HG03039 (cell line): ENCODE measurements around the gene COX8C.

Source experiments
- ATAC-seq: cut with Tn5 transposase; IDR thresholded peaks from one replicate; pipeline ENCODE4 v1.9.1; 2021; ENCODE audit warnings: mild to moderate bottlenecking, moderate library complexity; ENCODE audit not compliant: unreplicated experiment

The COX8C gene, protein sequence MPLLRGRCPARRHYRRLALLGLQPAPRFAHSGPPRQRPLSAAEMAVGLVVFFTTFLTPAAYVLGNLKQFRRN

DNA sequence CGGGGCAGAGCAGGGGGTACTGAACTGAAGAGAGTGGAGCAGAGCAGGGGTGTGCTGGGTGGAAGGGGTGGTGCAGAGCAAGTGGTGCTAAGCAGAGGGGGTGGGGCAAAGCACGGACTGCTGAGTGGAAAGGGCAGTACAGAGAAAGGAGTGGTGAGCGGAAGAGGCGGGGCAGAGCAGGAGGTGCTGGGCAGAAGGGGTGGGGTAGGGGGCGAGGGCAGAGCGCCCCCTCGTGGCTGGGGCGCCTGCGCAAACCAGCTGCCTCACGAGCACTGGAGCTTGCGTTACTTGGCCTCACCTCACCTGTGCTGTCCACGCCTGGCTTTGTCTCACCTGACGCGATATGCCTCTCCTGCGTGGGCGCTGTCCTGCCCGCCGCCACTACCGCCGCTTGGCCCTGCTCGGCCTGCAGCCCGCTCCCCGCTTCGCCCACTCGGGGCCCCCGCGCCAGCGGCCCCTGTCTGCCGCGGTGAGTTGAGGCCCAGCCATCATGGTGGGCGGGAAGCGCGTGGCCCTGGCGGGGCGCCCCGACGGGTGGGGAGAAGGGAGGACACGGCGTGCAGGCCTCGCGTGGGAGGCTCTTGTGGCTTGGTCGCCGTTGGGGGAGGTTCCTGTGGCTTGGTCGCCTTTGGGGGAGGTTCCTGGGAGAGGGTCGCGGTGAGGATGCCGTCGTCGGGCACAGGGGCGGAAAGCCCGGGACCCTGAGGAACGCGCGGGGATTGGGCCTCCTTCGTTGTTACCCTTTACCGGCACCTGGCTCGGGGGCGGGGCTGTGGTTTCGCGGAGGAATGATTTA lies at the start of gene COX8C:
Gene COX8C, plus strand, starts transcription at position 257 of the 796 bp plus-strand sequence. Its CDS starts 87 bp downstream, at position 344.
- ATAC-seq = no peak

DNA sequence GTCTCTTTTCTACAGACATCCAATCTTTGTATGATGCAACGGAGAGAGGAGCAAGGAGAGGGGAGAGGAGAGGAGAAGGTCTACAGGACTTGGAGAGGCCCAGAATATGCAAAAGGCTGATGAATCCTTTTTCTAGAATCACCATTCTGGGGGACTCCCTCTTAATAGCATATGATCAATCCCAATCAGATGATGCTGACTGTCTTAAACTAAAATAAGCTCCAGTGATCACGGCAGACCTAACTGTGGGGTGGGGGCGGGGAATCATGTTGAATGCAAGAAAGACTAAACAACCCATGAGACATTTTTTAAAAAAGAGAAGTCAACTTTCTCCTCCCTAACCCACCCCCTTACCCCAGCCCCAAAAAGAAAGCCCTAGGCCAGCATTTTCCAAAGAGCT lies 47.6 kb upstream of the COX8C start:
- no peak for ATAC-seq

DNA sequence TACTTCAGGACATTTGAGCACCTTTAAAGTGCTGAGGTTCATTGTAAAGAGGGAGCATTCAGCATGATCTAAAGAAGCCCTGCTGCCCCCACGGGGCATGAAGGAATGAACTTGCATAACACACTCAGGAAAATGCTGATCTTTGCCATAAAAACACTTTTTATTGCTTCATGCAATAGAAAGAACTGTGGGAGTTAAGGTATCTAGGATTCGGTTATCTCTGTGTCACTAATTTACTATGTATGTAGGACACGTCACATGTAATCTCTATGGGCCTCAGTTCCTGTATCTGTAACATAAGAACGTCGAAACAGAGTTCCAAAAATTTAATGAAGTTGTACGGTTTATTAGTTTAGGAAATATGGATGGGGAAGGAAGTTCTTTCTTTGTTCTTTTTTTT lies 47.1 kb upstream of the COX8C start:
- no peak for ATAC-seq

DNA sequence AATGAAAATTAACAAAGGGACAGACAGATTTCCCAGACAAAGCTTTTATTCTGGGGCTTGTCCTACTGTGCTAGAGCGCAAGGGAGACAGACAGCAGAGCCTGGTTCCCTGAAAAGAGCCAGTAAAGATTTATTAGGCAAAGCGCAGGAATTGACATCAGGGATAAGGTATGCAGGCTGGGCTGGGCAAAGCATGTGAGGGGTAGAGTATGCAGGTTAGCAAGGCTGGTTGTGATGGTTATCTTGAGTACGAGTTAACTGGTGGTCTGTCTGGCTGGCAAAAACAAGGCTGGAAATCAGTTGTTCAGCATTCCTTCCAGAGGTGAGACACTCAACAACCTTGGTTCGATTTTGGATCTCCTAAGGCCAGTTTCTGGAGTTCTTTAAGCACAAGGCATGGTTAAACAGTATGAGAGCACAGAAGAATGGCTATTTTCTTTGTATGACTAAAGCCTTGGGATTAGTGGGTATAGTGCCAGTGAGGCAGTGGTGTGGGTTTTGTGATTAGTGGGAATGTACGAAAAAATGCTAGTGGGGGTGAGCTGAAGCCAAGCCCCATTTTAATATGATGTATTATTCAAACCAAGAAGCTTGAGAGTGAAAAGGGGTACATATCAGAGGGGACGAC lies 45.0 kb upstream of the COX8C start:
- no peak for ATAC-seq

DNA sequence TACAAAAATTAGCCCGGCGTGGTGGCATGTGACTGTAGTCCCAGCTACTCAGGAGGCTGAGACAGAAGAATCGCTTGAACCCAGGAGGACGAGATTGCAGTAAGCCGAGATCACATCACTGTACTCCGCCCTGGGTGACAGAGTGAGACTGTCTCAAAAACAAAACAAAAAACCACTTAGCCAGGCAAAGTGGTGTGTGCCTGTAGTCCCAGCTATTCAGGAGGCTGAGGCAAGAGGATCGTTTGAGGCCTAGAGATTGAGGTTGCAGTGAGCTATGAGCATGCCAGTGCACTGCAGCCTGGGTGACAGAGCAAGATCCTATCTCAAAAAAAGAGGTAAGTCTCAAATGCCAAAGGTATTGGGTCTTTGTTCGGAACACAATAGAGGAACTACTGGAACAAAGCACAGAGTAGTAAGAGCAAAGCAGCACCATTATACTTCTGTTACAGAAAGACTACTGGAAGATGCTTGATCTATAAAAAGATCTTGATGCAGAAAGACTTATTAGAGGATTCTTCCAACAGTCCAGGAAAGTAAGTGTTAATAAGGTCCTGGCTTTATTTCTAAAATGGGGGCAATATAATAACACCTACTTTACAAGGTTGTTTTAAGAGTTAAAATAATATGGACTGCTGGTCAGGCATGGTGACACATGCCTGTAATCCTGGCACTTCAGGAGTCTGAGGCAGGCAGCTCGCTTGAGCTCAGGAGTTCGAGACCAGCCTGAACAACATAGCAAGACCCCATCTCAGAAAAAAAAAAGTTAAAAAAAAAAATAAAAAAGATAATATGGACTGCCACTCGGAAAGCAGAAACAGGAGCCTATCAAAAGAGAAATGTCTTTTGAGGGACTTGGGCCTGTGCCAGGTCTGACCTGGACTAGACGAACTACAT lies 44.0 kb upstream of the COX8C start:
- ATAC-seq = no peak

DNA sequence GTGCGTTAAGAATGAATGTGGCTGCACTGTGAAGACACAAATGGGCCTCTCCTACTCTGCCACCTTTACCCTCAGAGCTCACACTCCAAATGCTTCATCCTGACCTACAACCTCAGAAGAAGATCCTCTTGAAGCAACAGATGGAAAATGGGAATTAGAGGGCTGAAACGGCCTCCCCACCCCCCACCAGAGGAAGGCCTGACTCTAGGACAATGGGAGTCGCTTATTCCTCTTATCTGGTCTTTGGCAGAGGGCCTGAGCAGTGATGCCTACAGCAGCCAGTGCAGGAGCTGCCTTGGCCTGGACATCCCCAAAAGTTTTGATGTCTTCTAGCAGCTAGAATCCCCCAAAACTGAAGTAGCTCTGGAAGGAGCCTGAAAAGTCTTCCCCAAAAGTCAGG lies 43.3 kb upstream of the COX8C start:
- ATAC-seq = no peak

DNA sequence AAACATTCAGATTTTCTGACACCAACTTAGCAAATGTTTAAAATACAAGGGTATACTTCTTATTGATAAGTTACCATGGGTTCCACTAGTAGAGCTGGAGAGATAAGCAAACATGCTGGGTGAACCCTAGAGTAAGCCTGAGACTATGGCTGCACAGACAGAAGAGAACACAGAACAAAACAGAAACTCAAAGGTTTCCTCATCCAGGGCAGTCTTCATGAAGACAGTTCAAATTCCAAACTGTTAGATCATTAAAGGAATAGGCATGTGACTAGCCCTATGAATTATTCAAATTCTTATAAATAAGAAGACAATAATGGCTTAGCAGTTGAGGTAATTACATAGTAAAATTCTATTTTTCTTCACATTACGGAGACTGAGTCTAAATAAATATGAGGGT lies 42.2 kb upstream of the COX8C start:
- no peak for ATAC-seq

DNA sequence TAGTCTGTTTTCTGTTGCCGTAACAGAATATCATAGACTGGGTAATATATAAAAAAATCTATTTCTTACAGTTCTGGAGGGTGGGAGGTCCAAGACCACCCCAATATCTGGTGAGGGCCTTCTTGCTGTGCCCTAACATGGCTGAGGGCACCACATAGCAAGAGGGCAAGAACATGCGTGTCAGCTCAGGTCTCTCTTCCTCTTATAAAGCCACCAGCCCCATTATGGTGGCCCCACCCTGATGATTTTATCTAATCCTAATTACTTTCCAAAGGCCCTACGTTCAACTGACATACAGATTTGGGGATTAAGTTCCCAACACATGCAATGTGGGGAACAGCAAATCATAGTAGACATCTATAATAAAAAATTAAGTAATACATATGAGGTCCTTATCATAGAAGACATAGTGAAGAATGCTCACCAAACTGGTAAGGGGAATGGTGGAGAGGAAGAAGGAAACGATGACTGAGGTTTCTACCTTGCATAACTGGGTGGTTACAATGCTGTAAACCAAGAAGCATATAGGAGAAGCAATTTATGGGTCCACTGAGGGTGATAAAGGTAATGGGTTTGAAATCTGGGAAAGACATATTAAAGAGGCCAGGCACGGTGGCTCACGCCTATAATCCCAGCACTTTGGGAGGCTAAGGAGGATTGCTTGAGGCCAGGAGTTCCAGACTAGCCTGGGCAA lies 41.1 kb upstream of the COX8C start:
- no peak for ATAC-seq

DNA sequence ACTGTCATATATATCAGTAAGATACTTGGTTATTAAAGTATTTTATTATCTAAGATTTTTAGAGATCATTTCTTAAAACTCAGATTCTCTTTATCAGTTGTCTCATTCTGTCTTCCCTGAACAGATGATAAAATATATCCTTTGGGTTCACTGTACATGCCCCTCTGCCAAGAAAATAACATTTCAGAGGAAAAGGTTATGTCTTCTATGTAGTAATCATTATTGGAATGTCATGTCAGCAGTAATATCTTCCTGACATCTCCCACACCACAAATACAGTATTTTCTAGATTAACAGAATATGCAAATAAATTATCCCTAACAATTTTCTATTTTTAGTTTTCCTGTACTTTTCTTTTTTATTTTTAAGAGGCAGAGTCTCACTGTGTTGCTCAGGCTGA lies 40.2 kb upstream of the COX8C start:
- ATAC-seq = no peak

DNA sequence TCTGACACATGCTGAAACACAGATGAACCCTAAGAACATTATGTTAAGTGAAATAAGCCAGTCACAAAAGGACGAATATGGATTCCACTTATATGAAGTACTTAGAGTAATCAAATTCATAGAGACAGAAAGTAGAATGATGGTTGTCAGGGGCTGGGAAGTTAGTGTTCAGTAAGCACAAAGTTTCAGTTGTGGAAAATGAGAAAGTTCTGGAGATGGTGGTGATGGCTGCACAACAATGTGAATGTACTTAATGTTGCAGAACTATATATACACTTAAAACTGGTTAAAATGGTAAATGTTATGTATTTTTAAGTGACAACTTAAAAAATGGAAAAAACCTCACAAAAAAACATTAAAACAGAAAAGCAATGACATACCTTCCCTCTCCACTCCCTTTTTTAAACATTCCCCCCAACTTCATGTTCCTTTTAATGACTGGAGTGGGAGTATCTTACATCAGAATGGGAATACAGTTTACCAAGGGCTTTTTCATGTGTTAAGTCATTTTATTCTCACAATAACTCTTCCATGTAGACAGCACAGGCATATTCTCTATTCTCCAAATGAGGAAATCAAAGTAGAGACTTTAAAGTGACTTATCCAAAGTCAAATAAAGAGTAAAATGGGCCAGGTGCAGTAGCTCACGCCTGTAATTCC lies 38.2 kb upstream of the COX8C start:
- ATAC-seq = no peak

DNA sequence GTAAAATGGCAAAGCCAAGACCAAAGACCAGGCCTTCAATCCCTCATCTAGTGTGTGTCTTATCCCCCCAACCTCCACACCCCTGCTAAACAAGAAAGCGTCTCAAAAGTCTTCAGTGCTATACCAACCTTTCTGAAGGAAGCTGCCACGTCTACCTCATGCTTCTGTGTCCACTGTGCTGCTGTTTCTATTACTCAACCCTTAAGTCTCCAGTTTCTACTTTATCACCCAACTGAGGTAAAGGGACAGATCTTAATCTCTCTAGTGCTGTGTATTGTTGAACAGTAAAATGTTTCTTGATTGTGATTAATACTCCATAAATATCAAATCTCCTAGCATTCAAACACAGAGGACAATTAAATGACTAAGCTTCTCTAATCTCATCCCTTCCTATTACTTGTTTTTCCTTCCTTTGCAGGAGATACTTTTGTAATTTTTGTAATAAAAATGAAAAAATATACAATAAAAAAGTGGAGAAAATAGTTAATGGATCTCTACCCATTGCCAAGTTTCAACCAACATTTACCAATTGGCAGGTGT lies 37.5 kb upstream of the COX8C start:
- ATAC-seq = no peak

DNA sequence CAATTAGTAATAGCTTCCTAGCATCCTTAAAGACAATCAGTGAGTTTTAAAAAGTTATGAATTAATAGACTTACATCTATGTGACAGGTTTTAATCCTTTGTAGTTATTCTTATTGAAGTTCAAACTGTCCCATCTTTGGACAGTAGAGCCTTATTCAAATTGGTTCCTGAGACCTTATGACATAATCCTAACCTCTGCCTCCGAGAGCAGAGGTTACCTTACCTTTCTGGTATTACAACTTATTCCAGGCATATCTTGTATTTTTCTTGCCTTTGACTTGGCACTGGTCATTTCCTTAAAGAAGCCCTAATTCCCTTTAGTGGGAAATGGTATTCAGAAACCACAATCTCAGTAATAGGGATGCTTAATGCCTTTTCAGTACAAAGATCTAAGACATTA lies 35.9 kb upstream of the COX8C start:
- no peak for ATAC-seq

DNA sequence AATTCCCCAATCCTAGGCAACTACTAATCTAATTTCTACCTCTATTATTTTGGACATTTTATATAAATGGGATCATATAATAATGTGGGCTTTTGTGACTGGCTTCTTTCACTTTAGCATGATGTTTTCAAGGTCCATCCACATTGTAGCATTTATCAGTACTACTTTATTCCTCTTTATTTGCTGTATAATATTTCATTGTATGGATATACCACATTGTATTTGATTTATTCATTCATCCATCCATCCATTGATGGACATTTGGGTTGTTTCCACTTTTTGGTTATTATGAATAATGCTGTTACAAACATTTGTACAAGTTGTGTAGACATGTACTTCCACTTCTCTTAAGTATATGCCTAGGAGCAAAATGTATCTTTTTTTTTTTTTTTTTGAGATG lies 31.4 kb upstream of the COX8C start:
- ATAC-seq = no peak

DNA sequence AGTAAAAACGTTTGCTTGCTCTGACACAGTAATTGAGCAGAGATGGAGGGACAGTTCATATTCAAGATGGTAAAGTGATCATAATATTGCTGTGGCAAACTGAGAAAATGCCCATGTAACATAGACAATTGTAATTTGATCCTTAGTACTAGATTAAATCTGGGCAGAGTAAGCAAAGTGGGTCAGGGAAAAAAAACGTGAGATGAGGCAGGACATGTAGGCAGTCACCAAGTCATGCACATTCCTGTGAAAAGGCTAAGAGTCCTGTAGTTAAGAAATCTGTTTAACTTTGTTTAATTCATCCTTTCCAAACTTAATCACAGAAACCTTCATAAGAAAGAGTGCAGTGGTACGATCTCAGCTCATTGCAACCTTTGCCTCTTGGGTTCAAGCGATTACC lies 30.3 kb upstream of the COX8C start:
- no peak for ATAC-seq

DNA sequence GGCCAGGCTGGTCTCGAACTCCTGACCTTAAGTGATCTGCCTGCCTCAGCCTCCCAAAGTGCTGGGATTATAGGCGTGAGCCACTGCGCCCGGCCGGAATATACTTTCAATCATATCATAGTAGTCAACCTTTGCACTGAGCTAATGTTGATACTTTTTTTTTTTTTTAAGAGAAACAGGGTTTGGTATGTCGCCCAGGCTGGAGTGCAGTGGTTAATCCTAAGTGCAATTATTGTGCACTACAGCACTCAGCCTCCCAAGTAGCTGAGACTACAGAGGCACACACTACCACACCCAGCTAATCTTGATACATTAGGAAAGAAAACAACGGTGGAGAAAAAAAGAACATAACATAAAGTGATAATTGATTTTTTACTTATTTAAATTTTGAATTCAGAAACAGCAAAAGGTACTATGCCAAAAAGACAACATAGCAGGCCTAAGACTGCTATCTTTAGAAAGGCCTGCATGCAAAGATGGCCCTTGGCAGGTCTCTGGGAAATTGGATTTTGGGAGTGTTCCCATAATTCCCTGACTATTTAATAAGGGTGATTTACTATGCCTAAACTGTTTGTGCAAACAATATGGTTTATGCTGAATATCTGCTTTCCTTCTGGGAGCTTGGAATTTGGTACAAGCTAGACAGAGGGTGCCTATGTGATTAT lies 29.6 kb upstream of the COX8C start:
- ATAC-seq = no peak

DNA sequence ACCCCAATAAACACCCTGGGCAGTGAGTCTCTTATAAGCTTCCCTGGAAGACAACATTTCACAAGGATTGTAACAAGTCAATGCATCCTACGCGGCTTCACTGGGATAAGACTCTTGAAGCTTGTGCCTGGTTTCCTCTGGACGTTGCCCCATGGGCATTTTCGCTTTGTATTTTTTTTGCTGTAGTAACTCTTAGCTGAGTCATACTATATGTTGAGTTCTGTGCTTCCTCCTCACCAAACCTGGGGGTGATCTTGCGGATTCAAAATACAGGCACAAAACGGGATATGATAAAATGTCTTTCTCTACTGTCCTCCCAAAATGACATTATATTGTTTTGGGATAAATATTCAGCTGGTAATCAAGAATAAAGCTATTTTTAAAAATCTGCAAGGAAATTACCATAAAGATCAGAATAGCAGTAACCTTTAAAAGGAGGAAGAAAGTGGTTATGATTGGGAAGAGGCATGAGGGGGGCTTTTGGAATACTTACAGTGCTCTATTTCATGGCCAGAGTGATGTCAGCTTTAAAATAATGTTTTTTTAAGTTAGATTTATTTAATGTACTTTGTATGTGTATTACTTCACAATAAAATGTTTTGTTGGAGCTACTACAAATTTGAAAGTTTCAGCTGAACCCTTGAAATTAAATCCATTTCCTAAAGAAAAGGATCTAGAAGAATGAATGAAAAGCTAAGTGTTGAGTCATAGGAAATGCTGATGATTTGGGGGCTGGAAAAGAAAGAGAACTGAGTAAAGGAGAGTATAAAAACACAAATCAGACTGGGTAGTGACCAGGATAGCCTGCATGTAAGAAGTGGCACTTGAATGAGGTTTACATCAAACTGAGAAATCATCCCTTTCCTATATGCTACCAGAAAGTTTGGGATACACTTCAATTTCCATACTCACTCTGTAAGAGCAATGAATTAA lies 28.8 kb upstream of the COX8C start:
- ATAC-seq = no peak

DNA sequence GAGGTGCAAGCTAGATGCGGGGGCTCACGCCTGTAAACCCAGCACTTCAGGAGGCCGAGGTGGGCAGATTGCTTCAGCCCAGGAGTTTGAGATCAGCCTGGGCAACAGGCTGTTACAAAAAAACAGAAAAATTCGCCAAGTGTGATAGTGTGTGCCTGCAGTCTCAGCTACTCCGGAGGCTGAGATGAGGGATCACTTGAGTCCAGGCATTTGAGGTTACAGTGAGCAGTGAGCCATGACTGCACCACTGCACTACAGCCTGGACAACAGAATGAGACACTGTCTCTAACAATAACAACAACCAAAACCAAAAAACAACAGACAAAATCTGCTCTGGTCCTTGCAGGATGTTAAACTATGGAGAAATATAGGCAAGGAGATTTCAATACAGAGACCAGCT lies 28.1 kb upstream of the COX8C start:
- ATAC-seq = no peak

DNA sequence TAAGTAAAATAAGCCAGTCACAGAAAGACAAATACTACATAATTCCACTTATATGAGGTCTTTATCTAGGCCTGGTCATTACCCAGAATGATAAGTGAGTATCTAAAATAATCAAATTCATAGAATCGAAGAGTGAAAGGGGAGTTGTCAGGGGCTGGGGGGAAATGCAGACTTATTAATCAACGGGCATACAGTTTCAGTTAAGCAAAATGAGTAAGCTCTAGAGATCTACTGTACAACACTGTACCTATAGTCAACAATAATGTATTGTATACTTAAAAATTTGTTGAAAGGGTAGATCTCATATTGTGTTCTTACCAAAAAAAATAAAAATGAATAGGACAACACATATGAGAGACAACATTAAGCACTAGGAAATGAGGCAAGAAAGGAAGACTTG lies 27.5 kb upstream of the COX8C start:
- ATAC-seq = no peak

DNA sequence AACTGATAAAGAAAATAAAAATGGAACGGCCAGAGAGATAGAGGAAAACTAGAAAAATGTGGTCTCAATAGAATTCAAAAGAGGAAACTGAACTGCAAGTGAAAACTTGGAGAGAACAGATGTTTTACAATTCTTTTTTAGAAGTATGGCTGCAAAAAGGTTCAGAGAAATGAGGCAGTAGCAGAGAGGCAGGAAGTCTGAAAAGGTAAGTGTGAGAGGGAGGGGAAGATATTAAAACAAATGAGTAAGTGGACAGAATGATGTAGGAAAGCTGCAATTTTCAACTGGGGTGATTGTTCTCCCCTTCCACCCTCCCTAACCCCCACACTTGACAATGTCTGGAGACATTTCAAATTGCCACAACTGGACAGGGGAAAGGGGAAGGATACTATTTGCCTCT lies 27.0 kb upstream of the COX8C start:
- ATAC-seq = no peak
